ENCODE measurements around the gene NUTM2F.
"Not testable (repeated sequence)": the region's sequence is repeated elsewhere in the genome, so short reads cannot be mapped to it uniquely, and the experiment has no call there.

NUTM2F gene, protein sequence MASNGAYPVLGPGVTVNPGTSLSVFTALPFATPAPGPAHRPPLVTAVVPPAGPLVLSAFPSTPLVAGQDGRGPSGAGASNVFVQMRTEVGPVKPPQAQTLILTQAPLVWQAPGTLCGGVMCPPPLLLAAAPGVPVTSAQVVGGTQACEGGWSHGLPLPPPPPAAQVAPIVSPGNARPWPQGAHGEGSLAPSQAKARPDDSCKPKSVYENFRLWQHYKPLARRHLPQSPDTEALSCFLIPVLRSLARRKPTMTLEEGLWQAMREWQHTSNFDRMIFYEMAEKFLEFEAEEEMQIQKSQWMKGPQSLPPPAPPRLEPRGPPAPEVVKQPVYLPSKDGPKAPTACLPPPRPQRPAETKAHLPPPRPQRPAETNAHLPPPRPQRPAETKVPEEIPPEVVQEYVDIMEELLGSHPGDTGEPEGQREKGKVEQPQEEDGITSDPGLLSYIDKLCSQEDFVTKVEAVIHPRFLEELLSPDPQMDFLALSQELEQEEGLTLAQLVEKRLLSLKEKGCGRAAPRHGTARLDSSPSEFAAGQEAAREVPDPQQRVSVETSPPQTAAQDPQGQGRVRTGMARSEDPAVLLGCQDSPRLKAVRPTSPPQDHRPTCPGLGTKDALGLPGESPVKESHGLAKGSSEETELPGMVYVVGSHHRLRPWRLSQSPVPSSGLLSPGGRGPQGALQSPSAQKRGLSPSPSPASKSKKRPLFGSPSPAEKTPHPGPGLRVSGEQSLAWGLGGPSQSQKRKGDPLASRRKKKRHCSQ

DNA sequence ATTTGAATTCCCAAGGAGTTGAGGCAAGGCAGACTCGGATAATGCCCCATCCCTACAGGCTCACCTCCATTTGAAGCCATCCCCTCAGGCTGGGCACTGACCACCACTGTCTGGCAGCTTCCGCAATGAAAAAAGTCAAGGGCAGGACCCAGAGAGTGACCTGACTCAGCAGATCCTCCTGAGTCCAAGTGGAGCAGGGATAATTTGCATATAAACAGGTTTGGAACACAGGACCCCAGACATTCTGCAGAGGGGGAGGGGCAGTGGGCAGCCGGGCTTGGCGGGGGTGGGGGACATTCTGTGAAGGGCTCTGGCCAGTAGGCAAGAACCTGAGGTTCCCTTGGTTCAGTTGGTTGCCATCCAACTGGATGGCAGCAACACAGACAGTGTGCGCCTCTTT, at the start of gene NUTM2F:
Gene NUTM2F (minus strand): TSS at position 101 of the 400 bp plus-strand sequence. CDS start 21 bp downstream, at position 80.
- not testable (repeated sequence) for H3K4me3 ChIP-seq (ENCODE audit: low read length)

DNA sequence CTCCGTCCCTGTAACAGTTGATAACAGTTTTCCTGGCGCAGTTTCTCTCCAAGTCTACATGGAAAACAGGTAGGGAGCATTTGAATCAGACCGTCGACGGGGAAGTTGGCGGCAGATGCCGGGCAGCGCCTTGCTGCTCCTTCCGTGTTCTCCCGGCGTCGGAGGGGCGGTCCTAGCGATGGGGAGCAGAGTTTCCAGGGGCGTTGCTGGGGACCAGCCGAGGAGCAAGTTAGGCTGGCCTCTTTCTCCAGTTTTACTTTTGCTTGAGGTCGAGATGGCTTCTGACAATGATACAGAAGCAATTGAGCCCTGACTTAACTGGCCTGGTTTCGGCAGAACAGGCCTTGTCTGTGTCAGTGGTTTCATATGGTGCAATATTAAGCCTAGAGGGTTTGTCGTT, 46.8 kb upstream of the NUTM2F start:
- H3K4me3 ChIP-seq (ENCODE audit: low read length) = peak overlapping the region; percentile 89

DNA sequence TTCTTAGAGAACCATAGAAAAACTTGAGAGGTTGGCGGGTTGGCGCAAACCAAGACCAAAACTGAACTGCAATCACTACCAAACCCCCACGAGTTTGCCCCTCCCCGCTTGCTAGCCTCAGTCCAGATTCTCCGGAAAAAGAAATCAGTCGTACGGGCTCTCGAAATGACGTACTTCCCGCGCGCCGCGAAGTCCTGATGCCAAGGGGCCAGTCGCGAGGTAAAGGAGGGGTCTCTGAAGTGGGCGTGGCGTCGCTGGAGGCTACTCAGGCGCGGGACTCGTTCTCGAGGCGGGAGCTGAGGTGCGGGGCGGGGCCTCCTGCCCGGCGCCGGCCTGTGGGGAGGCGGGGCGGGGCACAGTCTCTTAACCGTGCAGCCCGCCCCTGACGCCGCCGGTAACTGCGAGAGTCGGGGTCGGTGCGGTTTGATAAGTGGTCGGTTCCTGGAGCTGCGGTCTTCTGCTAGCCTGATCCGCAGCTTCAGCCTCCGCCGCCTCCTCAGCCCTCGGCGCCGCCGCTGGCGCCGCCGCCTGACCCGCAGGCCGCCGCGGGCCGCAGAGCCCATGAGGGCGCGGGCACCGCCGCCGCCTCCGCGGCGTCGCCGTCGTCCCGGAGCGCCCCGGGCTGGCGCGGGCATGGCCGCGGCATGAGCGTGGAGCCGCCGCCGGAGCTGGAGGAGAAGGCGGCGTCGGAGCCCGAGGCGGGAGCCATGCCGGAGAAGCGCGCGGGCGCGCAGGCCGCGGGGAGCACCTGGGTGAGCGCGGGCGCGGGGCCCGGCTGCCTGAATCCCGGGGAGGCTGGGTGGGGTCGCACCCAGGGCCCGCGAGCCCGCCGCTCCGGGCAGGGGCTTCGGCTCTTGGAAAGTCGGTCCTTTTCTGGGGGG, 46.0 kb upstream of the NUTM2F start:
- peak overlapping the region; percentile 89 for H3K4me3 ChIP-seq (ENCODE audit: low read length)

DNA sequence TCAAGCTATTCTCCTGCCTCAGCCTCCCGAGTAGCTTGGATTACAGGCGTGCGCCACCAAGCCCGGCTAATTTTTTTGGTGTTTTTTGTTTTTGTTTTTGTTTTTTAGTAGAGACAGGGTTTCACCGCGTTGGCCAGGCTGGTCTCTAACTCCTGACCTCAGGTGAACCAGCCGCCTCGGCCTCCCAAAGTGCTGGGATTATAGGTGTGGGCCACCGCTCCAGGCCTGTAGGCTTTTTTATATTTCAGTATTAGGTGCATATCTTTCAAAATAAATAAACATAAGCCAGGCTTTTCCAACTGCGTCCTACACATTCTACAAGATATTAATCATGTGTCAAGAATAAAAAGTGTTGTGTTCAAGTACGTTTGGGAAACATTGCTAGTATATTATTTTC, 45.3 kb upstream of the NUTM2F start:
- peak overlapping the region; percentile 50; the same call in 1 of the 2 replicates for H3K4me3 ChIP-seq (ENCODE audit: low read length)

DNA sequence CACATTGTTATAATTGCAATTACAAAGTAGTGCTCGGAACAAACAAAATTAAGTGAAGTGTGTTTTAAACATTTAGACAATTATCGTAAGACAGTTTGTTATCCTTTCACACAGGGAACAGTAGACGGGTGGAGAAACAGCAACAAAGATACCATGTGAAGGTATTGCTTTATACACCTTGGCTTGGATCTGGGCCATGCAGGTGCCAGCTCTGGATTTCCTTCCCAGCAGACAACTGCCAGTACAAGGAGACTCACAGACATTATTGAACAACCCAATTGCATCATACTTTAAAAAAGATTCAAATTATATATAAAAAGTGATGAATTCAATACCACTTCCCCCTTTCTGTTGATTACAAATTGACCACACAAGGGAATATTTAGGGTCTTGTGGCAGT, 41.8 kb upstream of the NUTM2F start:
- not testable (repeated sequence) for H3K4me3 ChIP-seq (ENCODE audit: low read length)

DNA sequence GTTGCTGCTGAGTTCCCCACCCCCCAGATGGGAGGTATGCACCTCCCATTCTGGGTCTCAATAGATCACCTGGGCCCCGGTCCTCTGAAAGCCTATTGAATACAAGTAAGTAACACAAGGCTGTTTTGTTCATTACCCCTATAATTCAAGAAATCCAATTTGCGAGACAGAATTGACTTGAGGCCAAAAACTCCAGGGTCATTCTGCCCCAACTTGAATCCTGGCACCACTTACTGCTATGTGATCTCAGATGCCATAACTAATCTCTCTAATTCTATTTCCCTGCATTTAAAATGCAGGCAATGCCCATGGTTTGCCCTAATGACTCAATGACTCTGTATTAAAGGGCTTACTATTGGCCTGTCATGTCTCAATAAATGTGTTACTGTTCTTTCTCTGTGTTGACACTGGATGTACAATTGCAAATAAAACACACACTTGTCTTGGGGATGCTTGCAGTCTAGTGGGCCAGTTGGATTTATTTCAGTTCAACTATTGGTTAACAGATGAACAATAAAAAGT, 35.7 kb upstream of the NUTM2F start:
- not testable (repeated sequence) for H3K4me3 ChIP-seq (ENCODE audit: low read length)

DNA sequence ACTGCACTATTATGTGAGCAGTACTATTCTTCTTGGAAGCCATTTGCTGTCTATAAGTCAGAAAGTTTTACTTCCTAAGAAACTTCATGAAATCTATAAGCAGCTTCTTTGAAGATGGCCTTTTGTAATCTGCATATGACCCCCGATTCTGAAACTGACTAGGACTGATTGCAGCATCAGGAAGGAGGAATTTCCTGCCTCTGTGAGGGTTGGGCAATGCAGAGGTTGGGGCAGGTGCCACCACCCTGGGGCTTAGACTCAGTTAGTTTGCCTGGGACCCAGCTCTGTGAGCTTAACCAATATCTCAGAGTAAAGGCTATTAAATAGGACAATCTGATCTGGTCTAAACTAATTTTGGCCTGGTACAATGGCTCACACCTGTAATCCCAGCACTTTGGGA, 28.7 kb upstream of the NUTM2F start:
- not testable (repeated sequence) for H3K4me3 ChIP-seq (ENCODE audit: low read length)

DNA sequence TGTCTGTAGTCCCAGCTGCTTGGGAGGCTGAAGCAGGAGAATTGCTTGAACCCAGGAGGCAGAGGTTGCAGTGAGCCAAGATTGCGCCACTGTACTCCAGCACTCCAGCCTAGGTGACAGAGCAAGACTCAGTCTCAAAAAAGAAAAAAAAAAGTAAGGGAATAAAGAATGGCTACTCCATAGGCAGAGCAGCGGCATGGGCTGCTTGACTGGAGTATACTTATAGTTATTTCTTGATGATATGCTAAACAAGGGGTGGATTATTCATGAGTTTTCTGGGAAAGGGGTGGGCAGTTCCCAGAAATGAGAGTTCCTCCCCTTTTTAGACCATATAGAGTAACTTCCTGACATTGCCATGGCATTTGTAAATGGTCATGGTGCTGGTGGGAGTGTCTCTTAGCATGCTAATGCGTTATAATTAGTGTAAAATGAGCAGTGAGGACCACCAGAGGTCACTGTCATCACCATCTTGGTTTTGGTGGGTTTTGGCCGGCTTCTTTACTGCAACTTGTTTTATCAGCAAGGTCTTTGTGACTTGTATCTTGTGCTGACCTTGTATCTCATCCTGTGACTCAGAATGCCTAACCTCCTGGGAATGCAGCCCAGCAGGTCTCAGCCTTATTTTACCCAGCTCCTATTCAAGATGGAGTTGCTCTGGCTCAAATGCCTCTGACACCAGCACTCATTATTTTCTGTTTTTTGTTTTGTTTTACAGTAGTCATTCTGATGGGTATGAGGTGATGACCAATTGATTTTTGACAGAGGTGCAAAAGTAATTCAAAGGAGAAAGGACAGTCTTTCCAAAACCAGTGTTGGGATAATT, 23.7 kb upstream of the NUTM2F start:
- H3K4me3 ChIP-seq (ENCODE audit: low read length) = not testable (repeated sequence)

DNA sequence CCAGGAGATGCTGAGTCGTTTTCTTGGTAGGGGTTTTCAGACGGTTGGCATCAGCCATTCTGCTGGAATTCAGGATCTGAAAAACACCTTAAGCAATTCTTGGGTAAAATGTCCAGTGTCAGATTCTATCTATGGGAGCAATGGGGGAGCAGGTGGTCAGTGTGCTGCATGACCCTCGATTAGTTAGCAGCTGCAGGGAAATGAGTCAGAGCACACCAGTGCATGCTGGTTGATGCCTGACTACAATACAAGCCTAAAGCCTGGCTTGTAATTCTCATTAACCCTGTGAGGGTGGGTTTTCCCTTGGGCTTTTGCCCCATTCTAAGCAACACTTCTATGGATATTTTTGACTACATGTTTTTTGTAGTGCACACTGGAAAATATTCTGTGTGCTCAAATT, 20.3 kb upstream of the NUTM2F start:
- not testable (repeated sequence) for H3K4me3 ChIP-seq (ENCODE audit: low read length)

DNA sequence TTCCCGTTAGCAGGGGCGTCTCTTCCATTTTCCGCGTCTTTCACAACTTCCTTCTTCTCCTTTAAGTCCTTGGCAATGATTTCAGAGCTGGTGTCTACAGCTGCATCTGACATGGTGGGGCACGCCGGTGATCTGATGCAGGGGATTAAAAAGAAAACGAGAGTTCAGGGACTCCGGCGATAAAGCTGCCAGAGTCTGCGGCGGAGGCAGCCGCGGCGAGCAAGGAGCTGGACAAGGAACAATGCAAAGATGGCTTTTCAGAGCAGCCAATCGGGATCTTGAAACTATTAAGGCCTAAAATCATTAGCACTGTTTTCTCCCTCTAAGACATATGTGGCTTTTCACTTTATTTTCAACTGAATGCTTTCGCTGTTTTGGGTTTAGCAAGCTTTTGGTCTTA, 19.0 kb upstream of the NUTM2F start:
- H3K4me3 ChIP-seq (ENCODE audit: low read length) = not testable (repeated sequence)

DNA sequence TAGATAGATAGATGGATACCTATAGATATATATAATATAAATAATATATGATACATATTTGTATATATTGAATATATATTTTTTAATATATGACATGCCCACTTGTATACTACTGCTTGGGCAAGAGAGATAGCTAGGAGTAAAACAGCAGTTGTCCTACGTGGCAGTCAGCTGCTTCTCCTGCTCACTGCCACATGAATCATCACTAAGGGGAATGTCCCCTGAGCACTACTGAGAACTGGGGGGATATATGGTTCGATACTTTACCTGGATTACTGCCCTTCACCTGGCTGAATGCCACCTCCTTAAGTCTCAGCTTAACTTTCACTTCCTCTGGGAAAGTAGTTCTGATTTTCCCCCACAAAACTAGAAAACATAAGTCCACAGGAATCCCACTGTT, 13.3 kb upstream of the NUTM2F start:
- not testable (repeated sequence) for H3K4me3 ChIP-seq (ENCODE audit: low read length)

DNA sequence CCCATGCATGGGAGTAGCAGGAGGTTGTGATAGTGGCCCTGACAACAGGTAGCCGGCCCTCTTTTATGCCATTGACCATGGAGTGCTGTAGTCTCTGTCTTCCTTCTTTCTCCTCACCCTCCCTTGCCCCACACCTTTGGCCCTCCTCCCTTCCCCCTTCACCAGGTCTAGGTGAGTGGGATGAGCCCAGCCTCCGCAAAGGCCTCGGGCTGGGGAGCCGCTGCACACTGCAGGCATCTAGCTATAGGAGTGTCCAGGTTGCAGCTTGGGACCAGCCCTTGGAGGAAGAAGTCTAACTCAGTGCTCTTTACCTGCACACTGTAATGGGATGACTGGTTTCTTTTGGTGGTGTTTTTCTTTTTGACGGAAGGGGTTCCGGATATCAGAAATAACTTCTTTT, 12.3 kb upstream of the NUTM2F start:
- H3K4me3 ChIP-seq (ENCODE audit: low read length) = not testable (repeated sequence)

DNA sequence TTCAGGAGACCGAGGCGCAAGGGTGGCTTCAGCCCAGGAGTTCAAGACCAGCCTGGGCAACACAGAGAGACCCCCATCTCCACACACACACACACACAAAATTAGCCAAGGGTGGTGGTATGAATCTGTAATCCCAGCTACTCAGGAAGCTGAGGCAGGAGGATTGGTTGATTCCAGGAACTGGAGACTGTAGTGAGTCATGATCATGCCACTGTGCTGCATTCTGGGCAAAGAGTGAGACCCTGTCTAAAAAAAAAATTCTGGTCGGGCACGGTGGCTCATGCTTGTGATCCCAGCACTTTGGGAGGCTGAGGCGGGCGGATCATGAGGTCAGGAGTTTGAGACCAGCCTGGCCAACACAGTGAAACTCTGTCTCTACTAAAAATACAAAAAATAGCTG, 11.2 kb upstream of the NUTM2F start:
- not testable (repeated sequence) for H3K4me3 ChIP-seq (ENCODE audit: low read length)

DNA sequence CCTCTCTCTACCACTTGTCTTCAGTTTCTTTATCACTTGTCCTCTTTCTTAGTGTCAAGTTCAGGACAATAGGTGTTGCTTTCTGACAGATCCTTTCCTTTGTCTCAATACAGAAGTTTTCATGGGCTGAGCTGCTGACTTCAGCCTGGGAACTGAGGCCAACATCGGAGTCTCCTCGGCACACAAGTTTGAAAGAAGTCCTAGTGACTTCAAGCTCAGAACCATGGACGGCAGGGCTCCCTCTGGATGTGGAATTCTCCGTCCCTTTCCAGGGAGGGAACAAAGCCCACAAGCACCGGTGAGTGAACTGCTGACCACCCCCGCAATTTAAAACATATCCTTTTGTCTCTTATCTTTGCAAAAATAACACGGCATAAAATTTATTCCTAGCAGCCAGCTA, 10.3 kb upstream of the NUTM2F start:
- H3K4me3 ChIP-seq (ENCODE audit: low read length) = not testable (repeated sequence)

DNA sequence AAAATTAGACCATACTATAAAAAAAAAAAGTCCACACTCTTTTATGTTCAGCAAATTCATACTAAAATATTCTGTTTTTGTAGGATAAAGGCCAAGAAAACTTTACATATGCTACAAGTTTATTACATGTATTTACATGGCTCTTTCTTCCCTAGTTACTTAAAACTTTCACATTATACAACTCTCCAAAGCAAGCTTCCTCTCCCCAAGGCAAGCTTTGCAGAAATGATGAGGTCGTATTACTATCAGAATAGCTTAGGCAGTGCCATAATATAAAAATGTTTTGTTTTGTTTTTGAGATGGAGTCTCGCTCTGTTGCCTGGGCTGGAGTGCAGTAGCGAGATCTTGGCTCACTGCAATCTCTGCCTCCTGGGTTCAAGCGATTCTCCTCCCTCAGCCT, 8.0 kb upstream of the NUTM2F start:
- not testable (repeated sequence) for H3K4me3 ChIP-seq (ENCODE audit: low read length)

DNA sequence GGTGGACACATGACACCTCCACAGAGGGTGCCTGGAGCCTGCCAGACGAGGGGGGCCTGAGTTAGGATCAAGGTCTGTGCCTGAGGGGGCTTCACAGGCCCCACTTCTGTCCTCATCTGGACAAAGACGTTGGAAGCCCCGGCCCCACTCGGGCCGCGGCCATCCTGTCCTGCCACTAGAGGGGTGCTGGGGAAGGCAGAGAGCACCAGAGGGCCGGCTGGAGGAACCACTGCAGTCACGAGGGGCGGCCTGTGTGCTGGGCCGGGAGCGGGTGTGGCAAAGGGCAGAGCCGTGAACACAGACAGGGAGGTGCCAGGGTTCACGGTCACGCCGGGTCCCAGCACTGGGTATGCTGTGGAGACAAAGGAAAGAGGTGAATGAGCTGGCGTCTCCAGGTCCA, 2.9 kb downstream of the NUTM2F start:
- H3K4me3 ChIP-seq (ENCODE audit: low read length) = not testable (repeated sequence)

DNA sequence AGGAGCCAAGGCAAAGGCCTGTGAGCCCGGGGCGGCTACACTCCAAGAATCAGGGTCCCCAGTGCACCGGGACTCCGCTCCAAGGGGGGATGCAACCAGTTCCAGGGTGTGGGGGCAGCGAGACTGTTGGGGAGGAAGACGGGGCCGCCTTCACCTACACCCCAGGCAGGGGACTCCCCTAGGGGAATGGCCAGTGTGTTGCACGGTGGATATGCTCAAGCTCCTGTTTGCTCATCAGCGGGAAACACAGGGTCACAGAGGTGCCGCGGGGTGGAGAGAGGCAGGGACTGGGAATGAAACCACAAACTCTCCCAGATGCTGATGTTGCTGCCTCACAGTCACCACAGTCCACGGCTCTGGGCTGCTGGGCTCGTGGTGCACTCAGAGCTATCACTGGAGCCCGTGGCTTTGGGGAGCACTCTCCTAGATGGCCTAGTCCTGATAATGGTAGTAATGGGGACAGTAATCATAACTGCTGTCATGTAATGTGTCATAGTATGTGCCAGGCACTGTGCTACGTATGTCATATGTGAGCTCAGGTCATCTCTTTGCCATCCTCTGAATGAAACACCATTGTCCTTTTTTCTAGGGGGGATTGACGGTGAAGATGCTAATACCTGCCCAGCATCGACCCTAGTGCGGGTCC, 5.2 kb downstream of the NUTM2F start:
- not testable (repeated sequence) for H3K4me3 ChIP-seq (ENCODE audit: low read length)

DNA sequence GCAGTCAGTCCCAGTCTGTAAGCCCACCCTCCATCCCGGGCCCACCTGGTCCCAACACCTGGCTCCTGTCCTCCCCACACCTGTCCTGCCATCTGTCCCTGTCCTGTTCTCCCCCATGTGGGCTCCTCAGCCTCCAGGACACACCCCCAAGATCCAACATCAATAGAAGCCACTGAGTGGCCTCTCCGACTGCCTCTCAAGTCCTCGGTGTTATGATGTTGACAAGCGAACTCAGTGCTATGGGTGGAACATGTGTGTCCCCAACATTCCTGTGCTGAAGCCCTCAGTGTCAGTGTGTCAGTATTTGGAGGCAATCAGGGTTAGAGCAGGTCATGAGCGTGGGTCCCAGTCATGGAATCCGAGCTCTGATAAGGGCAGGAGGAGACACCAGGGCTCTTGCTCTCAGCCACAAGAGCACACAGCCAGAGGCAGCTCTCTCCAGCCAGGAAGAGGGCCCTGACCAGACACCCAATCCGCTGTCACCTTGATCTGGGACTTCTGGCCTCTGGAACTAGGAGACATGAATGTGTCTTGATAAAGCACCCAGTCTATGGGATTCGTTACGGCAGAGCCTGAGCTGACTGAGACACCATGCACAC, 6.0 kb downstream of the NUTM2F start:
- H3K4me3 ChIP-seq (ENCODE audit: low read length) = not testable (repeated sequence)

DNA sequence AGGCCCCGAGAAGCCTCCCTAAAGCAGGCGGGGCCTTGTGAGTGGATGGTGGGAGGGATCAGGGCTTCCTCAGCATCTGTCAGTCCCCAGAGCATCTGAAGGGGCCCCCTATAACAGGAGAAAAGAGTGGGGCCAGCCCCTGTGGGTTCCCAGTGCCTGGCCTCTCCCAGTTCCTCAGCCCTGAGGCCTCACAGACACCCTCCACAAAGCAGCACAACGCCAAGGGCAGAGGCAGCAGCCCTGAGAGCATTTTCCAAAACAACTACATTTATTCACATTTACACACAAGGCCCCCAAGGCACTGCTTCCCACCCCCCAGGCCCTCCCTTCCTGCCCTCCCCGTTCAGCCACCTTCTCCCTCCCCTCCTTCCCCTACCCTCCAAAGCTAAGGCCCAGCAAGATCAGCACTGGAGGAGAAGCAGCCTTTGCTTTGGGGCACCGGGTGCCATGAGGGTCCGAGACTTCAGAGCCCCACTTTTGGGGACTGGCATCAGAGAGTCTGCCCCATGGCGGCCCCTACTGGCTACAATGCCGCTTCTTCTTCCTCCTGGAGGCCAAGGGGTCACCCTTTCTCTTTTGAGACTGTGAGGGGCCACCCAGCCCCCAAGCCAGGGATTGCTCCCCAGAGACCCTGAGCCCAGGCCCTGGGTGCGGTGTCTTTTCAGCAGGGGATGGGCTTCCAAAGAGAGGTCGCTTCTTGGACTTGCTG, 10.3 kb downstream of the NUTM2F start:
- not testable (repeated sequence) for H3K4me3 ChIP-seq (ENCODE audit: low read length)

Measured in GM08714 (cell line).